Measurements from ENCODE around the gene SLC26A2.

SLC26A2 gene

GRCh38 chr5:149930749-149931574 lies 29.6 kb upstream of the SLC26A2 start:
- no peak for TF ChIP-seq POLR2A (IDR thresholded peaks at IDR 0.05; ENCODE audit: low read depth, low read length)
- no peak for FAIRE-seq
- DNase-seq (ENCODE audit: insufficient read length, low spot score), result no peak

GRCh38 chr5:149931992-149932436 lies 28.5 kb upstream of the SLC26A2 start:
- TF ChIP-seq POLR2A (IDR thresholded peaks at IDR 0.05; ENCODE audit: low read depth, low read length), result no peak
- DNase-seq (ENCODE audit: insufficient read length, low spot score) (no peak), FAIRE-seq (no peak)

GRCh38 chr5:149932445-149933350 lies 27.9 kb upstream of the SLC26A2 start:
- TF ChIP-seq POLR2A (IDR thresholded peaks at IDR 0.05; ENCODE audit: low read depth, low read length), result no peak
- no peak for DNase-seq (ENCODE audit: insufficient read length, low spot score)
- no peak for FAIRE-seq

GRCh38 chr5:149935431-149935901 lies 25.1 kb upstream of the SLC26A2 start:
- FAIRE-seq (no peak), DNase-seq (ENCODE audit: insufficient read length, low spot score) (no peak)
- TF ChIP-seq POLR2A (IDR thresholded peaks at IDR 0.05; ENCODE audit: low read depth, low read length), result no peak

DNA sequence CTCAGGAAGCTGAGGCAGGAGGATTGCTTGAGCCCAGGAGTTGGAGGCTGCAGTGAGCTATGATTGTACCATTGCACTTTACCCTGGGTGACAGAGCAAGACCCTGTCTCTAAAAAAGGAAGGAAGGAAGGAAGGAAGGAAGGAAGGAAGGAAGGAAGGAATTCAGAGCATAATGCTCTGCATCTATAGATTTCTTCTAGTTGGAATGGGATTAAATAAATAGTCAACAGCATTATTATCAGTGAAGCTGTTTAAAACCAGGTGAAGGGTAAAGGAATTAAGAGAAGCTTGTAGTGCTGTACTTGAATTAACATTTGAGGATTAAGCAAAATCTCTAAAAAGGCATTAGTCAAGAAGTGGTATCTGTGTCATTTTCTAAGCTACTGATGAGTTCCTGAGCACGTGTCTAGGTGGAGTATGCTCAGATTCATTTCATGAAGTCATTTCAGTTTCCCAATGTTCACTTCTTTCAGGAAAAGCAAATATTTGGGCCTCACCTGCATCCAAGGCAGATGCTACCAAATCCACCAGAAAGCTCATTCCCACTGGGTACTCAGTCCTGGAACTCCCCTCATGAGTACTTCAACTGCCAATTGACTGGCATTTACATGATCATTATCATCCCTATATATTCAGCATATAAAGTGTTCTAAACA lies 24.4 kb upstream of the SLC26A2 start:
- DNase-seq (ENCODE audit: insufficient read length, low spot score) (no peak), FAIRE-seq (no peak)
- TF ChIP-seq POLR2A (IDR thresholded peaks at IDR 0.05; ENCODE audit: low read depth, low read length), result no peak

- TF ChIP-seq POLR2A (IDR thresholded peaks at IDR 0.05; ENCODE audit: low read depth, low read length), result no peak
- FAIRE-seq (no peak), DNase-seq (ENCODE audit: insufficient read length, low spot score) (no peak)
Observed at GRCh38 chr5:149936700-149937091, 23.9 kb upstream of the SLC26A2 start.

DNA sequence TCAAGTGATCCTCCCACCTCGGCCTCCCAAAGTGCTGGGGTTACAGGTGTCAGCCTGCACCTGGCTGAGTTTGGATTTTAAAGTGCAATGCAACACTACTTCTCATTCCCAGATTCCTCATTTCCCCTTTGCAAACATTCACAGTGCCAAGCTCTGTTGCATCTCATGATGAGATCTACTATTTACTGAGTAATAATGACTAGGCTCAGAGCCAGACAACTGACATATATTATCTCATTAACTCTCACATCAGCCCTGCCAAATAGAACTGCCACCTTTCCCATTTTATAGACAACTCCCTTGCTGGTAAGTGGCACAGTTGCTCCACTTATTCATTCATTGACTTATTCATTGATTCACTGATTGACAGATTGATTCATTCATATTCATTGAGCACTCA lies 22.9 kb upstream of the SLC26A2 start:
- FAIRE-seq, result no peak
- no peak for TF ChIP-seq POLR2A (IDR thresholded peaks at IDR 0.05; ENCODE audit: low read depth, low read length)
- no peak for DNase-seq (ENCODE audit: insufficient read length, low spot score)

- FAIRE-seq (peak; percentile 15), DNase-seq (ENCODE audit: insufficient read length, low spot score) (no peak)
- TF ChIP-seq POLR2A (IDR thresholded peaks at IDR 0.05; ENCODE audit: low read depth, low read length), result no peak
Observed at GRCh38 chr5:149938279-149938678, 22.3 kb upstream of the SLC26A2 start.

- TF ChIP-seq POLR2A (IDR thresholded peaks at IDR 0.05; ENCODE audit: low read depth, low read length), result no peak
- DNase-seq (ENCODE audit: insufficient read length, low spot score) (peak; percentile 76), FAIRE-seq (peak; percentile 75)
Observed at GRCh38 chr5:149938791-149939358, 21.7 kb upstream of the SLC26A2 start.

DNA sequence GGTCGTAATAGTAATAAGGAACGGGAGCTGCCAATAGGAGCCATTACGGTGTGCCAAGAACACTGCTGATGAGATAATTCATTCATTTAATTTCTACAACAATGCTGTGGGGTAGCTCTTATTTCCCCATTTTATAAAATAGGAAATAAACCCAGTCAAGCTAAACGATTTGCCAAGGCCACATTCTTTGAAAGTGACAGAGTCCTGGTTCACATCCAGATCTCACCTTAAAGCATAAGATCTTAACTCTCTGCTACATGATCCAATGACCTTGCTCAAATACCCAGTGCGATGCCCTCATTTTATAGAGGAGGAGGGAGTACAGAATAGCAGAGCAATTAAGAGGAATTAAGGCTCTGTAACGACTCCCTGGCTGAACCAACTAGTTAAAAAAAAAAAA lies 21.0 kb upstream of the SLC26A2 start:
- no peak for TF ChIP-seq POLR2A (IDR thresholded peaks at IDR 0.05; ENCODE audit: low read depth, low read length)
- no peak for FAIRE-seq
- no peak for DNase-seq (ENCODE audit: insufficient read length, low spot score)

DNA sequence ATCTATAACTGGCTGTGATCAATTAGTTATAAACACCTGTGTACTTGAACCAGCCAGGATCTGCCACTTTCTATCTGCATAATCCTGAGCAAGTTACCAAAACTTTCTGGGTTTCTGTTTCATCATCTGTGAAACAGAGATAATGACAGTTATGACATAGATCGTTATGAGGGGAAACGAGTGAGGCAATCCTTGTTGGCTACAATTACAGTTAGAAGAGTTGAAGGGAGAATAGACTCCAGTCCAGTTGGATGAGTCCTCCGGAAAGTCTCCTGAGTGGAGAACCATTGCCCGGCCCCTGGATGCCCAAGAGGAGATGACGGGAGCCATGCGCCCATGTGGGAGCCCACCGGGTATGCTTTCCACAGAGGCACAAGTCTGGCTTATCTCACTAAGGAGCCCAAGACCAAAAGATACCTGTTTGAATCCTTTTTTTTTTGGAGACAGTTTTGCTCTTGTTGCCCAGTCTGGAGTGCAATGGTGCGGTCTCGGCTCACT lies 20.4 kb upstream of the SLC26A2 start:
- no peak for FAIRE-seq
- no peak for TF ChIP-seq POLR2A (IDR thresholded peaks at IDR 0.05; ENCODE audit: low read depth, low read length)
- no peak for DNase-seq (ENCODE audit: insufficient read length, low spot score)

GRCh38 chr5:149940941-149941644 lies 19.5 kb upstream of the SLC26A2 start:
- FAIRE-seq (no peak), DNase-seq (ENCODE audit: insufficient read length, low spot score) (no peak)
- no peak for TF ChIP-seq POLR2A (IDR thresholded peaks at IDR 0.05; ENCODE audit: low read depth, low read length)

- no peak for FAIRE-seq
- TF ChIP-seq POLR2A (IDR thresholded peaks at IDR 0.05; ENCODE audit: low read depth, low read length), result no peak
- no peak for DNase-seq (ENCODE audit: insufficient read length, low spot score)
Observed at GRCh38 chr5:149941795-149942194, 18.8 kb upstream of the SLC26A2 start.
